OCI-LY3 (cell line): ENCODE results near the gene STIM2.

Experiments
- CTCF ChIP-seq: fragments of 200-600, 300-600 bp; sonication (generic); IDR thresholded peaks from 2 replicates; pipeline ENCODE4 v1.5.1; 2014; ENCODE audit warnings: antibody characterized with exemption, low read length, low read depth
- EZH2phosphoT487 ChIP-seq: fragments of 200-600 bp; shearing (Covaris generic); IDR thresholded peaks from 2 replicates; pipeline ENCODE4 v1.6.1; 2018; ENCODE audit warnings: antibody characterized with exemption, mixed run types, low read depth

GRCh38 chr4:26955241-26955640 lies 94.6 kb downstream of the STIM2 start:
- TF ChIP-seq EZH2phosphoT487 = no peak
- no peak for TF ChIP-seq CTCF
